Sigmoid colon (tissue), 4 donors: ENCODE measurements around the gene TIGAR.

Experiments
- EP300 ChIP-seq, 4 donors: sonication (generic); formaldehyde crosslinking; IDR thresholded peaks; one replicate each; pipeline ENCODE4 v1.6.1; 2017; ENCODE audit warnings: antibody characterized with exemption in 4 of 4
- POLR2A ChIP-seq, 2 donors: fragments of 450-650 bp; IDR thresholded peaks; one replicate each; pipeline ENCODE4 v1.6.1; 2016; ENCODE audit warnings: antibody characterized with exemption in 2 of 2, mild to moderate bottlenecking in 2 of 2, moderate library complexity in 2 of 2
- POLR2AphosphoS5 ChIP-seq, 4 donors: sonication (generic); formaldehyde crosslinking; IDR thresholded peaks; one replicate each; pipeline ENCODE4 v1.6.1; 2017; ENCODE audit warnings: antibody characterized with exemption in 4 of 4
- TF ChIP-seq, protein P1 (sequence below), 4 experiments: fragments of 450-650 bp in 3 of 4; fragments of 200-600 bp in 1 of 4; IDR thresholded peaks; one replicate each; pipeline ENCODE4 v1.5.1; 2016 to 2019; ENCODE audit warnings: antibody characterized with exemption in 4 of 4, mild to moderate bottlenecking in 3 of 4, moderate library complexity in 2 of 4

DNA sequence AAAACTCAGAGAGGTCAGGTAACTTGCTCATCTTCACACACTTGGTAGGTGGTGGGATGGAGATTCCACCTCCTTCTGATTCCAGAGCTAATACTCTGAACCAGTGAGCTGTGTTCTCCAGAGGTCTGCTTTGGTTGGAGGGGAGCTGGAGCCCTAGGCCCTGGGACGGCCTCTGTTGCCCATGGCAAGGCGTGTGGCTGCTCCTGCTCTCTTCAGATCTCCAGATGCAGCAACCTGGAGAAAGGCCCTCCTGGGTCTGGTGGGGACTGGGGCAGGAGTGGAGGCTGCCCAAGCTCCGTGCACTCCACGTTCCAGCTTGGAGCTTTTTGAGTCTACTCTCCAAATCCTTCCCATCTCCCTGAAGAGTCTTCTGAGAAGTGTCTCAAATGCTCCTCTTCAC, 36.7 kb upstream of the TIGAR start:
- TF ChIP-seq POLR2AphosphoS5 (IDR thresholded peaks at IDR 0.05) (no peak), POLR2A (IDR thresholded peaks at IDR 0.05) (no peak), EP300 (IDR thresholded peaks at IDR 0.05) (no peak)
- TF ChIP-seq, protein P1, sequence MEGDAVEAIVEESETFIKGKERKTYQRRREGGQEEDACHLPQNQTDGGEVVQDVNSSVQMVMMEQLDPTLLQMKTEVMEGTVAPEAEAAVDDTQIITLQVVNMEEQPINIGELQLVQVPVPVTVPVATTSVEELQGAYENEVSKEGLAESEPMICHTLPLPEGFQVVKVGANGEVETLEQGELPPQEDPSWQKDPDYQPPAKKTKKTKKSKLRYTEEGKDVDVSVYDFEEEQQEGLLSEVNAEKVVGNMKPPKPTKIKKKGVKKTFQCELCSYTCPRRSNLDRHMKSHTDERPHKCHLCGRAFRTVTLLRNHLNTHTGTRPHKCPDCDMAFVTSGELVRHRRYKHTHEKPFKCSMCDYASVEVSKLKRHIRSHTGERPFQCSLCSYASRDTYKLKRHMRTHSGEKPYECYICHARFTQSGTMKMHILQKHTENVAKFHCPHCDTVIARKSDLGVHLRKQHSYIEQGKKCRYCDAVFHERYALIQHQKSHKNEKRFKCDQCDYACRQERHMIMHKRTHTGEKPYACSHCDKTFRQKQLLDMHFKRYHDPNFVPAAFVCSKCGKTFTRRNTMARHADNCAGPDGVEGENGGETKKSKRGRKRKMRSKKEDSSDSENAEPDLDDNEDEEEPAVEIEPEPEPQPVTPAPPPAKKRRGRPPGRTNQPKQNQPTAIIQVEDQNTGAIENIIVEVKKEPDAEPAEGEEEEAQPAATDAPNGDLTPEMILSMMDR (IDR thresholded peaks at IDR 0.05): no peak
